Kidney glomerular epithelial cell (primary cell): ENCODE data around the gene DCLK2.

Experiments used
- DNase-seq: peaks from one replicate; lab custom pipeline; 2025; lab: John Stamatoyannopoulos, UW

The DCLK2 gene

DNA sequence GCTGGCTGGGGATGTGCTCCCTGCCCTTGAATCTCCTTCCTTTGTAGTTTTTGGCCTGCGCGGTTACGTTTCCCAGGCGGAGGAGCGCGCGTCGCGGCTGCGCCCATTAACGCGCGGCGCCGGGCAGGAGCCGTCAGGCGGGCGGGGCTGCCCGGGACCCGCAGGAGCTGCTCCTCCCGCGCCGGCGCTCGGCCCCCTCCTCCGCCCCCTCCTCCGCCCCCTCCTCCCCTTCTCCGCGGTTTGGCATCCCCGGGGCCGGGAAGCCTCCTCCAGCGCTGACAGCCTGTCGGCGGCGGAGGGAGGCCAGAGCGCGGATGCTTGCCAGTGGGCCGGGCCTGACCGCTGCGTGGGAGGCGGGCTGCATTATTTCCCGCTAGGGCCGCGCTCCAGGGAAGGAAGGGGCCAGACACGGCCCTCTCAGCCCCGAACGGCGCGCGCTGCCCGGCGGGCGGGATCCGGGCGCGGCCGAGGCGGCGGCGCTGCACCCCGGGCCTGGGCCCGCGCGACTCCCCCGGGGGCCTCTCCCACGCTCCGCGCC, at the start of gene DCLK2:
Gene DCLK2, plus strand, starts transcription at position 405 of the 538 bp plus-strand sequence. CDS start 583 bp downstream, outside the sequence.
- peak; percentile 55 for DNase-seq

DNA sequence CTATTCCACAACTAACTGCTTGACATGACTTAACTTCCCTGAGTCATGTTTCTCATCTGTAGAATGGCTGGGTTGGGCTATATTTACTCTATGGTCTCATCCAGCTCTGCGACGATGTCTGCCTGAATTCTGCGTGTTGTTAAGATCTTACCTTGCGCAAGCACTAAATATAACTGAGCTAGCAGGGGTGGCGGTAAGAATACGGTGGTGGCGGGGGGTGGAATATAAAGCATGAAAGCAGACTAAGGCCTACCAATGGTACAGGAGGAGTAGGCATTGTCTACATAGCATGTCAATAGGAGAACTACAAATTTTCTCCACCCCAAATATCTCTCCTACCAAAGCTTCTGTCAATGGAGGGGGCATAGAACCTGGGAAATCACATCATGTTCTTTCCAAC, 45.7 kb upstream of the DCLK2 start:
- DNase-seq = no peak

DNA sequence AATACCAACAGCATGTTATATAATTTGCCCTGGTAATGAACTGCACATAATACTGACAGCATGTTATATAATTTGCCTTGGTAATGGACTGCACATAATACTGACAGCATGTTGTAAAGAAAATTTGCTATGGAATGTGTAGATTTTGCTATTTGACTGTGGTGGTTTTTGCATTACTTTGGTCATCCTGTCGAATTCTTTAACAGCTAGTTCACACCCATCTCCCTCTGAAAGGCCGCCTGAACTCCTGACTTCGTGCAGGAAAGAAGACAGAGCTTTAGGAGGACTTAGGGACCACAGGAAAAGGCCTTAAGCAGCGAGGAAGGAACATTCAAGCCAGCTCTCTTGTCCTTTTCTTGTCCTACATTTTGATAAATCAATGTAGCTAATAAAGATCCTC, 45.2 kb upstream of the DCLK2 start:
- DNase-seq = no peak

DNA sequence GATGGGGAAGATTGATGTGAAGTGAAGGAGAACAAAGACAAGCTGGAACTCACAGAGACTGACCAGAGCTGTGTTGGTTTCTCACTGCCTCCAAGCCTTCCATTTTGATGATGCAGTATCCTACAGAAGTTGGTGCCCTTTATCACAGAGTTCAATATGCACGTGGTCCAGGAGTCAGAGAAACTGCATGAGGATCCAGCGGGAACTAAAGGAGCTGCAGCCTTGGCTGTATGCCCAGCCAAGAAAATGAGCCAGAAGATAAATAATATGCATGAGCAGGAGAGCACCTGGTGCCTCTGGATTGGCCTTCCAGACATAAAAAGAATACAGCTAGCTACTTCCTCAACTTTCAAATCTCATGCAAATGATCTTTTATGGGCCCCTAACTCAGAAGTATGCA, 44.3 kb upstream of the DCLK2 start:
- DNase-seq = peak; percentile 46

DNA sequence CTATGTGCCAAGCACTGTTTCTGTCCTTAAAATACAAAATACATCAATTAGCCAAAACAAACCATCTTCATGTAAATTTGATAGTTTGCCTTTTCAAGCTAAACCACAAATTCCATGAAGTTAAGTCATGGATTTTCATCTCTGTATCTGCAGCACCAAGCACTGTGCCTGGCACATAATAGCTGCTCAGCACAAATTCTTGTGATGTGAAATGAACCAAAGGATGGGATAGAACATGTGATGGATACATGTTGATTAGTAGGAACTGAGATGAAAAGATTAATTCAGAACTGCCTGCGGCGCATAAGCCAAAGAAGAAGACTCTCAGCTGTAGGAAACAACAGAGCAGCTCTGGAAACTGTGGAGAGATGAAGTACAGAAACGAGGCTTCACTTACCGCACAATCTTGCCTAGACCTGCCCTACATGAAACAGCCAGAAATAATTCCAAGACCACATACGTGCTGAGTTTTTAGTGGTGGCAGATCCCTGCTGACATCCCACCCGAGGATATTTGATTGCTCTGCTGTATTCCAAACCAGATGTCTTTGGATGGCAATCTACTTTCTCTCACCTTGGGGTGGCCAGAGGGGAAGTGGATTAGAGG, 40.9 kb upstream of the DCLK2 start:
- DNase-seq = no peak

DNA sequence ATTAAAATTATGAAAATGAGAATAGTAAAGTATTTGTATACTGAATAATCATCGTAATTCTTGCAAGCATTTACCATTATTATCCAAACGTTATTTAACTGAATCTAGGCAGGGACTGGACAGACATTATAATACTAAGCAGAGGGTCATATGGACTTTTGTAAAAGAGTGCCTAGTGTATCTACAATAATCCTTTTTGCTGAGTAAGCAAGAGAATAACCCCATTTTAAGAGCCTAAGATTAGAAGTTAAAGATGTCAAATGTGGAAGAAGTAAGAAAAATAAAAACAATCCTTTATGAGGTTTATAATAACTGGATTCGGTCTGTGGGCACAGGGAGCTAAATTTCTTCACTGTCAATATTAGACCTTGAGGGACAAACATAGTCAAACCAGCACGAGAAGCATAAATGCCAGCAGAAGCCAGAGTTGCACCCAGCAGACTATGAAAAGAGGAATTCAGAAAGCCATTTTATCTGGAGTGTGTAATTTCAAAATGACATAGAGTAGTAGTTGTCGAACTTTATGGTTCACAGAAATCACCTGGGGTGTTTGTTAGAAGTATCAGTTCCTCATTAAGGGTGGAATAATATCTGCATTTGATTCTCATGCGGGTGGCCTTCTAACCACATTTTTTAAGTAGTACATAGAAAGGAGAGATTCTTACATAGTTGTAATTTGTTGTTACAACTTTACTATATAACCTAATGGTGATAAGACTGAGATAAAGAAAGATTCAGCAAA, 39.7 kb upstream of the DCLK2 start:
- DNase-seq = no peak

DNA sequence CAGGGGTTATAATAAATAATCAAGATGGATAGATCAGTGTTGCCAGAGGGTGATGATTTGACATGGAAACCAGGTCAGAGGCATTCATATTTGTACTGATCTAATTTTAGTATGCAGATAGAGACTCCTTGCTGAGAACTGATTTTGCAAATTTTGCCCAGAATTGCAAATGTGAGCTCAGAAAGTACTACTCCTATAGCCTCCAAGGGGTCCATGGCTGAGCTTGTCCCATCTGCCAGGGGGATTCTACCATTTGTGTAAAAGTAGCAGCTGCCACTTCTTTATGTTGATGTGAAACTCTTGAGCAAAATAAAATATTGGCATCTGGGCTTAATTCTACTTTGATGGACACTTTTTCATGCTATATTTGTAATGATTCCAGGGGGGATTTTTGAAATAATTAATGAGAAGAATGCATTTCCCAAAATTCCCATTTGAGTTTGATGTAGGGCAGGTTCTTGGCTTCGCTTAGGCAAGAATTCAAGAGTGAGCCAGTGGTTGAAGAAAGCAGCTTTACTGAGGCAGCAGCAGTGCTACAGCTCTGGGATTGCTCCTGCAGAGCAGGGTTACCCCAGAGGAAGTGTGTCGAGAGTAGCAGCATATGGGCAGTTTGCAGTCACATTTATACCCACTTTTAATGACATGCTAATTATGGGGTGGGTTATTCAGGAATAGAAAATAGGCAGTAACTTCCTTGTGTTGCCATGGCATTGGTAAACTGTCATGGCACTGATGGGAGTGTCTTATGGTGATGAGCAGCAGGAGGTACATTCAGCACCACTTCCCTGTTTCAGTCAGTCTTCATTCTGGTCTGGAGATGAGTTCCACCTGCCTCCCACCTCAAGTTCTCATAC, 38.7 kb upstream of the DCLK2 start:
- no peak for DNase-seq

DNA sequence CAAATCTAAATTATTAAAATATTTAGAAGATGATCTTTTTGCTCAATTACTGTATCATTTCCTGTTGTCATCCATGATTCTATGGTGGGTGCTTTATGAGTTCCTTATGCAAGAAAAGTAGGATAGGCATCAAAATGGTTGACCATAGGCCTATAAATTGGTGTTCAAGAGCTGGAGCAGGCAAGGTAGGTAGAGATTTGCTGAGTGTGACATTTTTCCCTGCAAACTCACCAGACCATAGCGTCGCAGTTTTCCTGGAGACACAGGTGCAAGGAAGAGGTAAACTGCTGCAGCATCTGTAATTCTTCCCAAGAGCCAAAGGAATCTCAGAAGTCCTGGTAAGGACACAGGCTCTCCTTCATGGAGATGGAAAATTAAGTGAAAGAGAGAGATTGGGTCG, 33.7 kb upstream of the DCLK2 start:
- no peak for DNase-seq

DNA sequence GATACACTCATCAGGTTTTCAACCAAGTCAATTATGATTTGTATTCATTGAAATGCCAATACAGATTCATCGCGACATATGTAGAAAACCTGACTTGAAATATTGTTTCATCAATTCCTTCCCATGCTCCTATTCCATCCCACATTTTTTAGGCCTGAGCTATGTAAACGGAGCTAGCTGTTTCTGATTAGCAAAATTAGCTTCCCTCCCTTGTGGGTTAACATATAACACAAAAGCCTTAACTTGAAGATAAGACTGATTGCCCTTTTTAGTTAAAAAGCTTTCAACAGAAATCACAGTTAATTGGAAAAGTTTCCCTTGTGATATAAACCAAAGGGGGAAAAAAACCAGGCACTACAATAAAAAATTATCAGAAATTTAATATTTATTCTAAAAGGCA, 32.8 kb upstream of the DCLK2 start:
- DNase-seq = no peak

DNA sequence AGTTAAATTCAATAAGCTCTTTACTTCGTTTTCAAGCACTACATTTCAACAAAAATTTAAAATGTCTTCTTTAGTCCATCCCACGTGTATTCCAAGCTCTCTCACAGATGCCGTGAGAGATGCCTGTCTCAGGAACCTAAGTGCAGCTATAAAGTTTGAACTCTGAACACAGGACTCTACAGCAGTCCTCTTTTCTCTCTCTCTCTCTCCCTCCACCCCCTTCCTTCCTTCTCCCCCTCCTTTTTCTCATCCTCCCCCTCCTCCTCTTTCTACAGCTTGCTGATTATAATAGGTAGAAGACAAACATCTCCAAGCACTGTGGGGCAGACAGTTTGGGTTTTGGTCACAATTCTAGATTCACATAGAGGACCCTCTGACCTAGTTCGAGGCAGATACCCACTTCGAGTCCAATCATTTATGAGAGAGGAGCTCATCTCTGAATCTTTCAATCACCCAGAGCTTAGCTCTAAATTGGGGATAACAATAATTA, 31.5 kb upstream of the DCLK2 start:
- no peak for DNase-seq

DNA sequence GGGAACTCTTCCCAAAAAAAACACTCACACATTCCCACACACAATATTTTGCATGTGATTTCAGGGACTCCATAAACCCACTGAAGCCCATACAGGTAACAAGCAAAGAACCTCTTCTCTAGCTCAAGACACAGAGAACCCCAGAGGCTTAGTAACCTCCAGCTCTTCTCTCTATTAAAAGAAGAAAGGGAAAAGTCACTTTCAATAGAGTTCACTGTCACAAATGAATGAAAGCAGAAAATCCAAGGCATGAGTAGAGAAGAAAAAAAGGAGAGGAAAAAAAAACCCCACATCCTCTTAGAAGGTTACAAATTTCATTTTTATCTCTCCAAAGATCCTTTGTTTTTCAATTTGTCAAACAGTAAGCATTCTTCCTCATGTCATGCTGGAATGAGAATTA, 30.7 kb upstream of the DCLK2 start:
- no peak for DNase-seq

DNA sequence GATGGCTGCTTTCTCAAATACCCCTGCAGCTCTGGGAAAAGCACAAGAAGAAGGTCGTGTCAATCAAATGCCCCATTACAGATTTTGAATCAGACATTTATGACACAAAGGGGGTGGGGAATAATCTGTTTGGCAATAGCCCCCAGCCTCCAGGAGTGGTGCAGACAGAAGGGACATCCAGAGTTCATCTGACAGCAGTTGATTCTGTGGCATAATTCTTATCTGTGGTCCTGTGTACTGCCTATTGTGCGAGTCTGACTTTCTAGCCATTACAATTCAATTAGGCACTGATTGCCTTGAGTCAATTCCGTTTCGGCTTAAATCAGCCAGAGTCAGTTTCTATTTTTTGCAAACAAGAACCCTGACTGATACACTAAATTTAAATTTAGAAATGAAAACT, 28.6 kb upstream of the DCLK2 start:
- DNase-seq = no peak

DNA sequence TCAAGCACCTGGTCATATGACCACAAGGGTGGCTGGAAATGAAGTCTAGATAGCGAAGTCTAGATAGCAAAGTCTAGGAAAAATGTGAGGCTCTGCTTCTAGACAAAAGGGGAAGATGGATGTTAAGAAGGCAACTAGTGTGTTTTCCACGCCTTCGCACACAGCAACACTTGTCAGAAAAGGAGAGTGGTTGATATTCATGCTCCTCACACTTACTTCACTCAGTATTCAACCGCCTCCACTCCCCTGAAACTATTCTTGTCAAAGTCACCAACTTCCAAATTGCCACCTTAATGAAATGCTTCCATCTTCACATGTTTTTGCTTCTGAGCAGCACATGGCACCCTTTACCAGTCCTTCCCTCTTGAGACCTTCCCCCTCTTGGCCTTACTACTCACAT, 27.7 kb upstream of the DCLK2 start:
- DNase-seq = no peak

DNA sequence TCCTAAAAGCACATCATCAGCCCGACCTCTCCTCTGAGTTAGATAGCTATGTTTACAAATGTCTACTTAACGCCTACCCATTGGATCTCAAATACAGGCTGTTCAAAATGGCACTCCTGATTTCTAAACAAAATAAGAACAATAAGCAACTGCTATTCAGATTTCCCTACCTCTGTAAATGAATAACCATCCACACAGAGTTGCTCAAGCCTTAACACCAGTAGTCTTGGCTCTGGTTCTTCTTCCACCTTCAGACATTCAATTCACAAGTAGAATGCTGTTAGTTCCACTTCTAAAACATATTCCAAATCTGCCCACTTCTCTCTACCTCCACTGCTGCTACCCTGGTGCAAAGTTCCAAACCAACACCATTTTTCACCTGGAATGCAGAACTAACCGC, 27.1 kb upstream of the DCLK2 start:
- DNase-seq = no peak

DNA sequence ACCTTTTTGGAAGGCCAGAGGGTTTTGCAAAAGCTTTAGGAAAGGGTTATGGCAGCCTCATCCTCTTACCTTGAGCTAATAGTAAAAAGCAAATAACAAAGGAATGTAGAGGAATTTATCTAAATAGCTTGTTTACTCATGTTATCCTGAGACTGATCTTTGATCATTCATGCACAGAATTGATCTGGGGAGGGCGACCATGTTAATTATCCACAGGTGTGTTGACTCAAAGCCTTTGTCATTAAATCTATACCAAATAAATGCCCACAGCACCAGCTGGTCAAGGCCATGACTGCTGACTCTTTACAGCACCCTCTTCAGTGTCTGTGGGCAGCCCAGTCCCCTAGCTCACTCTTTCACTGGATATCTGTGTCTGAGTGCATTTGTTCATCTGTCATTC, 22.8 kb upstream of the DCLK2 start:
- no peak for DNase-seq

DNA sequence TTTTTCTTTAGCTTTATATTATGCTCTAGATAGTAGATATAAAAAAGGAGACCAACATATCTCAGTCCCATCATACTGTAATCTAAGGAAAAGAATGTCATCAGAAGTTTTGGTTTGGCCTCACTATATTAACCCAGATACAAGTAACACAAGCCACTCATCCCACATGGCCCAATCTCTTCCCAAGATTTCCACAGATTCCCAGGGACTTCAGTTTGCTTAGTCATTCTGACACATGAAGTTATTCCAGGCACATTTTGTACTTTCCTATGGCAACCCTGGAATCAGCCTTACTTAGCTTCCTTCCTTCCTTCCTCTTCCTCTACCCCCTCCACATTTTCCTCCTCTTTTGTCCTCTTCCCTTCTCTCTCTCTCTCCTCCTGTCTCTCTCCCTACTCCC, 21.7 kb upstream of the DCLK2 start:
- no peak for DNase-seq

DNA sequence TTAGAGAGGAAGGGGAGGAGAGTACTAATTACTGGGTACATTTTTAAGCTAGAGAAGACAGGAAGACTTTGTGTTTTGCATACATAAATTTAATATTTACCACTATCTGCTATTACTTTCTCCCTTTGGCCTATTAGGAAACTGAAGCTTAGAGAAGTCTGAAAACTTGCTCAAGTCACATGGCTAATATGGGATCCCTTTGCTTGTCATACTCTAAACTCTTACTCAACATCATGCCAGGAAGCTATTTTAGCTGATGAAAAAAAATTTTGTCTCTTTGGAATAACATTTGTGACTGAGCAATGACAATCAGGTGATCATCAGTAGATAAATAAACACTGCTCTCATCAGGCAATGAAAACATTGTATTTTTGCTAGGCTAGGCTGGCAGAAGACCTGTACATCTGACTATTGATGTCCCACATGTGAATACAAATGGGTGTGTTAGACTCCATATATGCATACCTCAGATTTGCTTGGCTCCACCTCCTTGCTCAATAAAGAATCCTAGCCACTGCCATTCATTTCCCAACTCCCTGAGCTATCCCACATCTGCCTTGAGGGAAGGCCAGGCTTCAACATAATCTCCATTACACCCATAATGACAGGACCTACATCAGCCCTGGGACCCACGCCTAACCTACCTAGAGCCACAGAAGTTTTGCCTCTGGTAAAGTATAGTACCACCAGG, 17.0 kb upstream of the DCLK2 start:
- DNase-seq = no peak

DNA sequence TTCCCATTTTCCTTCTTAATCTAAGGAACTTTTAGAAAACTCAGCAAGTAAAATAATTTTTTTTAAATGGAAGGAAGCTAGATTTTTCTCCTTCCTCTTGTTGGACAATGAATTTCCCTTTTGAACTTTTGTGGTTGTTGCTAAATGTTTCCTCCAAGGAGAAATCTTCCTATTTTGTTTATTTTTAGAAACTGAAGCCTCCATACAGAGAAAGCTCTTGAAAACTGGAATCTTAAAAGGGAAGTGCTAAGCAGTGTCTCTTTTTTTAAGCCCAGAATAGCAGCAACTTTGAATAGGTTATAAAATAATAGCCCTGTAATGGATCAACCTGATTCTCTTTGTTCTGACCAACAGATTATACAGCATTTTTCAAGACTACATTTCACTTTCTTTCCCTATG, 15.1 kb upstream of the DCLK2 start:
- no peak for DNase-seq

DNA sequence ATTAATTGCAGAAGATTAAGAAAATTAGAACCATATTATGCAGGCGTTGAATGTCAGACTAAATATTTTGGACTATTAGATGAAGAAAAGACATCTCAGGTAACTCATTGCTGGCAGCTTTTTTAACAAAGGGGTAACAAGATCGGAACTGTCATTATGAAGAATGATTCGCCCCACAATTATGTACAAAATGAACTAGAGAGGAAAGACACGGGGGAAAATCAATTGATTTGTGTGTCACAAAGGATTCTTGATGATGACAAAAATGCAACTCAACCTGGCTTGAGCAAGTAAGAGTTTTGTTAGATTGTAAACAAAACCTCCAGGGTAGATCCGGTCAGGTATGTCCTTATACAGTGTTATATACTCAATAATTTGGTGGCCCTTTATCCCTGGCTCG, 12.5 kb upstream of the DCLK2 start:
- no peak for DNase-seq

DNA sequence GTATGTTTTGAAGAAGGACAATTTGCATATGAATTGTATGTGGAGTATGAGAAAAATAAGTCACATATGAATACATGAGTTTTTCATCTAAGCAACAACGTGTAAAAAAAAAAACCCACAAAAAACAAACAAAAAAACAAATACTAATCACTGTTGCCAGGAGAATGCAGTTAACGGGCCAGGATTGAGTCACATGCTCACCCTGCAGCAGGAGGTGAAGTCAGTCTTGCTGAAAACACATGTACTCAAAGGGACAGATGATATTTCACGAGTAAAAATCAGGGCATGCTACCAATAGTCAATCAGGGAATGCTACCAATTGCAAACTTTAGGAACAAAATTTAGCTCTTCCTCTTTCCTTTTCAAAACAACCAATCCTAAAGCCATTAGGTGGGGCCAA, 10.4 kb upstream of the DCLK2 start:
- DNase-seq = no peak

DNA sequence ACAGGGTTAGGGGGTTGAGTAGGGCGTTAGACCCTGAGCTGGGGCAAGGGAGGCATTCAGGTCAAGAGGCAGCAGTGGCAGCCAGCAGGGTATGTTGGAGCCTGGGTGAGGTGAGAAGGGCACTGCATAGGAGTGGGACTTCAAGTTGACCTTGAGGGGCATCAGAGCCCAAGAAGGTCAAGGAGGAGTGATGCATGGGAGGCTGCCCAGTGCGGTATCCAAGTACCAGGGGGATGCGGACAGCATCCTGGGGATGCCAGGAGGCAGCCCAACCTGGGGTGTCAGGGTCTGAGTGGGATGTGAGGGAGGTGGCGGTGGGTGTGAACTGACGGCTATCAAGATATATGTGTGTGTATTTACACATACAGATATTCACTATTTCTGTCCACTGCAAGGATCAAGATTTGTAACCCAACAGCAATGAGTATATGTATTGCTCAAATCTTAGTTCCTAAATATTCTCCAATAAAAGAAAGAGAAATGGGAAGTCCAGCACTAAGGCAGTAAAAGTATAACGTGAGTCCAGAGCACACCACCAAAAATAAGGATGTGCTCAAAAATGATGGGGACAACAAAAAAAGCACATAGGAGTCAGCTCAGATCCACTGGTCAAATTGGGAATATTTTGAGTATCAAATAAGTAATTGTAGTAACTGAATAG, 9.8 kb upstream of the DCLK2 start:
- no peak for DNase-seq

DNA sequence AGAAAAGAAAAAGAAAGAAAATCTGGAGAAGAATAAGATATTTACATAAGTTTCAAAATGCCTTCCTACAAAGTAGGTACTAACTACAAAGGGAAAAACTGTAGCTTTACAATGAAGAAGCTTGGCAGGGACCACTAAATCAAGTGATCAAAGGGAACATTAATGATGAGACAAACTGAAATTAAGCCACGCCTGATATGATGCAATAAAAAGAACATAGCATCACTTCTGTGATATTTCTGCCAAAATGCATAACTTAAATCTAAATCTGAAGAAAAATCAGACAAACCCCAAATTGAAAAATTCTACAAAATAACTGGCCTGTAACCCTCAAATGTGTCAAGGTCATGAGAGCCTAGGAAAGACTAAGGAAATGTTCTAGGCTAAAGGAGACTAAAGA, 8.9 kb upstream of the DCLK2 start:
- DNase-seq = no peak
